ENCODE results near the gene ADGRL3.

The ADGRL3 gene

DNA sequence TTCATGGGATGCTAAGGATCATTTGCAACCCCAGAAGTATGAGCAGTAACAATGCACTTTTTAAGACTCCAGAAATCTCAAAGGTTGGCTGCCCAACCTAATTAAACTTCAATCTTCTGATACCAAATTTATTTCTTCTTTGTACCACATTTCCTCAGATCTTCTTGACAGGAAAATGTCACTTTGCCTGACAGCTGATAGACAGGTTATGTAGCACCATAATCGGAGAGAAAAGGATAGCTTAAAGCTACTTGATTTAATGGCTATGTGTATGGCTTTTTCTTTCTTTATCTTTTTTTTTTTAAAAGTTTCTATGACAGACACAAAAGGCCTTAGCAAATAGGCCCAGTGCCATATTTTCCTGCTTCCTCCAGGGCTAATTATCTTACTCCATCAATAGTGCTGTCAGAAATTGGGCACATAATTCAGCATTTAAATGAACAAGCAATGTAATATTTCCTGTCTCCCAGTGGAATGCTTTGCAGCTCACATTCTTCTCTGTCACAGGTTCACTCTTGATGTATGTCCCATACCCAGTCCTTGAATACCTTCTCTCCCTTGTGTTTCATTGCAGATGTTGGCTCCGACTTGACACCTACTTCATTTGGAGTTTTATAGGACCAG is 795.7 kb downstream of the ADGRL3 start:
- DNase-seq (ENCODE audit: low read depth in 2 of 2) = no peak

DNA sequence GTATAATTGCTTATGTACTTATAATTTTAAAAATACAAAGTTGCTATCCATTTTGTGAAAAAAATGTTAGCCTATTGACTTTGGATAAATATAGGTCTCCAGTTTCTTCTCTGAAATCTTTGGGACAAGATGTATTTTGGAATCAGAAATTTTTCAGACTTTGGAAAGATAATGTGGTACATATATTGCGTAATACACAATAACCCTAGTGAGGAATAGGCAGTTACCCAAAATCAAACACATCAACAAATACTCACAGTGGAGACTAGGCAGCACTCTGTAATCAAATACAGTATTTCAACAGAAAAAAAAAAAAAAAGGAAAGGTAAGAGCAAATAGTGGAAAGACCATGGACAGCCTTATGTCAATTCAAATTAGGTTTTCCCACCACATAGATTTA is 796.8 kb downstream of the ADGRL3 start:
- DNase-seq (ENCODE audit: low read depth in 2 of 2) = no peak

DNA sequence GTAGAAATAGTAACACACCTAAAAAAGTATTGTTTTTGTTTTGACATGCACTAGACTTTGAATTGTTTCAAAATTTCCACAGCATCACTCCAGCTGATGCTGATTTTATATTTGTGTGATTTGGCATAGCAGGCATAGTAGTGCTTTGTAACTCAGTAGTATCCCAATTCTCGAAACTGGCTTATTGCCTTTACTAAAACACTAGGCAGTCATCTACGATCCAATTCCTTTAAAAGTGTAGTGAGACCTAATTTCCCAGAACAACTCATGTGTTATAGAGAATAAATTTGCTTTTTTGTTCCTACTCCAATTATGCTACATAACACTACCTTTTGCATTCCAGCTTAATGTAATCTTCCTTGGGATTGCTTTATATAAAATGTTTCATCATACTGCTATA is 797.7 kb downstream of the ADGRL3 start:
- DNase-seq (ENCODE audit: low read depth in 2 of 2) = no peak

DNA sequence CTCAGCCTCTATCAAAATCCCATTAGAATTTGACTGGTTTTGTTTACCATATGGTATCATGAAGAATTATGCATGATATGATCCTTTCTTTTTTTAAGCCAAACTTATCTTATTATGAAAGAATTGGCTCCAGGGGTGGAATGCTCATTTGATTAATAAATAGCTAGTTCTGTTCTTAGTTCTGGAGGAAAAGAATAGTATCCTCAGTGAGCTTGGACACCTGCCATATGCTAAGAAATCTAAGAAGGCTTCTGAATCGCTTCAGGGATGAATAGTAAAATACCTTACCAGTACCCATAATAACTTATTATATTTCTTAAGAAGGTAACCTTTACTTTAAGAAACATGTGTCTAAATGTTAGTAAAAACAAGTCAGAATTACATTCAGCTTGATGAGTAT is 803.6 kb downstream of the ADGRL3 start:
- no peak for DNase-seq (ENCODE audit: low read depth in 2 of 2)

DNA sequence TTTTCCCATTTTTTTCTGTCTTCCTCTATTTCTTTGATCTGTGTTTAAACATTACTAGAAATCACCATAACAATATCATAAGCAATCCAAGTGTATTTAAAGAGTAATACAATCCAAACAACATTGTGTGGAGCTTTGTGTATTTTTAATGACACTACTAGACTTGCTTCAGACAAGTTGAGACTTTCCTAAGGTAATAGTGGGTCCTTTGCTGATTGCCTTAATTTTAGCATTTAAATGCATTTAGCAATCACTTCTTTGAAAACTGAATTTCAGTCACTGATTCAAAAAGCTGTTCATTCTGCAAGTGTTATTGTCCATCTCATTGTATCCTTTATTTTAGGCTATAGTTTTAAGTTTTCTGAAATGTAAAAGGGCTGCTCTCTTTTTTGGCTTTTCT is 804.8 kb downstream of the ADGRL3 start:
- DNase-seq (ENCODE audit: low read depth in 2 of 2) = no peak

DNA sequence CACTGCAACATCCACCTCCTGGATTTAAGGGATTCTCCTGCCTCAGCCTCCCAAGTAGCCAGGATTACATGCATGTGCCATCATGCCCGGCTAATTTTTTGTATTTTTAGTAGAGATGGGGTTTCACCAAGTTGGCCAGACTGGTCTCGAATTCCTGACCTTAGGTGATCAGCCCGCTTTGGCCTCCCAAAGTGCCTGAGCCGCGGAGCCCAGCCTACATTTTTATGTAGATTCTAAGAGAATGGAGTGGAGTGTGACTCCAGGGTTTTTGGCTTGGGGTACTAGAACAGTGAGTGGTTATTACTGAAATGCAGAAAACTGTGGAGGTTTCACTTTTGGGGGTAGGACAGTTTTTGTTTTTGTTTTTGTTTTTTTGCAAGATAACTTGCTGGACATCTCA is 806.0 kb downstream of the ADGRL3 start:
- no peak for DNase-seq (ENCODE audit: low read depth in 2 of 2)

DNA sequence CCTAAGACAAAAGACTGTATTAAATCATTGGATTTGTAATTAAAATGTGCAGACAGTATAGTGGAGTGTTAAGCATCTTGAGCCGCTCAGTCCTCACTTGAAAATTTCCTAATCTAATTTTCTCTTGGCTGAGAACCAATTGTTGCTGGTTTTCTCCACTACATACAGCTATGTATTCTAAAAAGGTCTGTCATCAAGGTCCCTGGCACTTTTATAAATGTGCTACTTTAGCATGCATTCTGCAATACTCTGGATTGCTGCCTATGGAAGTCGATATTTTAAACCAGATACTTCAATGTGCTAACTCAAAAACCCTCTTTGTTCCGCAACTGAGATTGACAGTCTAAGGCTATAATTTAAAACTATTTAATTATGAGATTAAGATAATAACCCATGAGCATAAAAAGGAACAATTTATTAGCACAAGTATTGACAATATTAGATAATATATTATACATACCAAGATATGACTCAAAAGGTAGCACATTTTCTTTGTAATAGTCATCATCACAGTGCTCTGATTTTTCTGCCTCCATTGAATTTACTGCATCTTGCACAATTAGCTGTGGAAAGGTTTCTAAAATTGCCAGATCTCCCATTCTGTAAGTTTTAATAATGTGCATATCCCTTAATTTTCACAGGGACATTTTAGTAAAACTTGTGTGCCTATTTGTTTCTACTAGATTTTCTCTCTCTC is 815.1 kb downstream of the ADGRL3 start:
- DNase-seq (ENCODE audit: low read depth in 2 of 2) = no peak

DNA sequence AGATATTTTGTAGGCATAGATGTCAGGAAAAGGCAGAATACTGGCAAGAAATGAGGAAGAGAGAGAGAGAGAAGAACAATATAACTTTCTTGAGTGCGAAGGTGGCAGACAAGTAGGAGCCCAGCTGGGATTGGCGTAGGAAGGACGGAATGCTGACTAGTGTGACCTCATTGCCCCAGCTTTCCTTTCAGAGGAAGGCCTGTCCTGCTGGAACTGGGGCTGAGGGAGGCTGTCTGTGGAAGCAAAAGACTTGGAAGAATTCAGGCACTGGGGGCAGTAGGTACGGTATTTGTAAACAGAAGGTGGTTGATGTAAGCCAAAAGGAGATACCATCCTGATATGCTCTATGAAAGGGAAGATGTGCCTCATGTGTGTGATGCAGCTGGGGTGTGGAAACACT is 818.4 kb downstream of the ADGRL3 start:
- no peak for DNase-seq (ENCODE audit: low read depth in 2 of 2)

DNA sequence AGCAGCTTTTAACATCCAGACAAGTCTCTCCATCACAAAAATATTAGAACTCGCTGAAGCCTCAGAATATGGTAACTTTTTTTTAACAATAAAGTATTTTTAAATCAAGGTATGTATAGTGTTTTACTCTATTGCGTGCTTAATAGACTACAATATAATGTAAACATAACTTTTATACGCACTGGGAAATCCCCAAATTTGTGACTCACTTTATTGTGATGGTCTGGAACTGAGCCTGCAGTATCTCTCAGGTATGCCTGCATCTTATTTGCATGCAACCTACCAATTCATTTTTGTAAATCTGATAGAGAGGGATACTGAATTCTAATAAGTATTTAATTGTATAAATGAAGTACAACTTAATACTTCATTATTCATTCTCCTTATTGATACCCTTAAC is 823.5 kb downstream of the ADGRL3 start:
- no peak for DNase-seq (ENCODE audit: low read depth in 2 of 2)

DNA sequence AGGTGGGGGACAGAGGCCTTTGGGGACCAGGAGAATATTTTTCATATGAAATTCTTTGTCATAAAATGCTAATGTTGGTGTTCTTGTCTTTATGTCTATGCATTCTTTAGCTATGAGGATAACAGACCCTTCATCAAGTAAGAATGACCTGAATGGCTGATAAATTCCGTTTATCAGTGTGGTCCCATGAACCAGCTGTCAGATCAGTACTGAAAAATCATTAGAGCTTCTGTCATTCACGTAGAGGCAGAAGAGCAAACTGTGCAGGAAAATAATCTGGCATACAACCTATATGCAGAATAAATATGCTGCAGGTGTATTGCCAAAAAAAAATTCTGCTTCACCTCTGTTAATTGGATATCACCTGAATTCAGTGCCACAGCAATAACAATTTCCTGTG is 828.6 kb downstream of the ADGRL3 start:
- DNase-seq (ENCODE audit: low read depth in 2 of 2) = no peak

DNA sequence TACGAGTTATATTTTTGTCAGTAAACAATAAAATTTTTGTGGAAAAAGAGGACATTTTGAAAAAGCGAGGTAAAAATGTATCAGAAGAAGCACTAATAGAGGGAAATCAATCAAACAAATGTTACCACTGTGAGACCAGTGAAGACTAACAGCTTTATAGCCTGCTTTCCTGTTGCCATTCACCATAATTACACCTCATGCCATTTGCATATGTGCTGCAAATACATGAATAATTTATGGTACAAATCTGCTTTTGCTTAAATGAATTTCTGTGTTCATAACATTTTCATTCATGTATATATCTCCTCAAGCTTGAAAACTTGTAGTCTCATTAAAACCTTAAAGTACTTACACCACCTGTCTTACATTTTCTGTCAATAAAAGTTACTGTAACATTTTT is 830.8 kb downstream of the ADGRL3 start:
- no peak for DNase-seq (ENCODE audit: low read depth in 2 of 2)

DNA sequence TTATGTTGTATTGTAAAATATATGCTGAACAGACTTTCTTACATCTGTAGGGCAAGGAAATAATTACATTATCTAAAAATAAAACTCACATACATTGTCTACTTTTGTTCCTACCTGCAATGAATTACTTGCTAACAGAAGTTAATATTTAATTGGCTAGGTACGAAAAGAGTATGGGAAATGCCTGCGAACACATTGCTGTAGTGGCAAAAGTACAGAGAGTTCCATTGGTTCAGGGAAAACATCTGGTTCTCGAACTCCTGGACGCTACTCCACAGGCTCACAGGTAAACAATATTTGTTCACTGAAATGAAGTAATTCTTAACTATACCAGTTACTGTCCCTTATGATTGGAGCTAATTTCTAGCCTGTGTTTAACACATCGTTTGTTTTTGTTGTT is 837.4 kb downstream of the ADGRL3 start:
- no peak for DNase-seq (ENCODE audit: low read depth in 2 of 2)

DNA sequence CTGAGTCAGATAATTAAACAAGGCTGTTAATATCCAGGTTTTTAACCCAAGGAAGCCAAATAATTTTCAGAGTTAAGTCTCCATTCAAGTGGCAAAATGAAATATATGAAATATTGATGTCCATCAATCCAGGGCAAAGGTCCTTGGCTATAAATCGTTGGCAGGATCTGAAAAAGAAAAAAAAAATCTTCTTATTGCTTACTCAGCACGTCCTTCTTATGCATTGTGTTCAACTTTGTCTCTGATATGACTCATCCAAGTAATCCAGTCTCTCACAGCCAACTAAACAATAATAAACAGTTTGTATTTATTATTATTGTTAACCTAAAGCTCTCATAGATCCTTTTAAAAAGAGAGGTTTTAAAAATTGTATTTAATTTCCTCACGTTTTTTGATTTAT is 851.2 kb downstream of the ADGRL3 start:
- DNase-seq (ENCODE audit: low read depth in 2 of 2) = no peak

DNA sequence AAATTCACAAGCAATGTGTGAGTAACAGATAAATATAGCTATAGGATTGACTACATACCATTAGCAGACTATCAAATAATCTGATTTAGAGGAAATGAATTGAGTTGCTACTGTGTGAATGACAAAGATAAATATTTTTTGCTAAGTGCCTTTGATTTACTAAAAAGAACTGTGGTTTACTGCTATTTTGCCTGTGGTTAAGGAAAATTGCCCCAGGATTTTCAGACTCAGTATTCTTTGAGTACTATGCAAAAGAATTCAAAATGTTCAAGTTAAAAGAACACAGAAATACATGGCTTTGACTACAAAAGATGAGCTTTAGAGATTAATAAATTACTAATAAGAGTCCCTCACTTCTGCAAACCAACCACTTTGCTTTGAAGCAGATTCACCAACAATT is 853.8 kb downstream of the ADGRL3 start:
- no peak for DNase-seq (ENCODE audit: low read depth in 2 of 2)

DNA sequence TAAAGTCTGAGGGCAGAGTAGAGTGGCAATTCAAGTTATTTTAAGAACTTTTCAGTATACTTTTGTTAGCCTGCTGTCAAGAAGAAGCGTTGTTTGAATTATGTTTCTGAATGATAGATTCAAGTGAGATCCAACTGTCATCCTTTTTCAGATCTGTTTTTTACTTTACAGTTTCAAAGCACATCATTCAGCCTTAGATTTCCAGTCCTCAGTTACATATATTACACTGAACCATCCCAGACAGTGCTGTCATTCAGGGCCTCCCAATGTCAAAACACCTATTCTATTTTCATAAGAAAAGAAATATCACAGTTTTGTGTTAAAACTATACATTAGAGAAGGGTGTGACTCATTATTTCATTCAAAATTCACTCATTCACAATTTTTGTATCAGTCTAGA is 856.9 kb downstream of the ADGRL3 start:
- no peak for DNase-seq (ENCODE audit: low read depth in 2 of 2)

DNA sequence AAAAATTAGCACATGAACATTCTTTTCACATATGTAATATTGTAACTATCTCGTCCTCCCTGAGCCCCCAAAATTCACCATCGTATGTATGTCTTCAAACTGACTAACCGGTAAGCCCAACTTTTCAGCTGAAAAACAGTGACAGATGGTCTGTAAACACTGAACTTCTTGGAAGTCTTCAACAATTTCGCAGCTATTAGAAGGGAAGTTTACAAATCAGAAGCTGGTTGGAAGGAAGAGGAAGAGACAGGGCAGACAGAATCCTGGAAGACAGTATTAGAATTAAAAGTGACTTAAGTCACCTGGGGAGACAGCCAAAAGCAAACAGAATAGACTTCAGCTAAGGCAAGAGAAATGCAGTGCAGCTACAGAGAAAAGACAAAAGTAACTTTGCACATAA is 858.4 kb downstream of the ADGRL3 start:
- DNase-seq (ENCODE audit: low read depth in 2 of 2) = no peak

DNA sequence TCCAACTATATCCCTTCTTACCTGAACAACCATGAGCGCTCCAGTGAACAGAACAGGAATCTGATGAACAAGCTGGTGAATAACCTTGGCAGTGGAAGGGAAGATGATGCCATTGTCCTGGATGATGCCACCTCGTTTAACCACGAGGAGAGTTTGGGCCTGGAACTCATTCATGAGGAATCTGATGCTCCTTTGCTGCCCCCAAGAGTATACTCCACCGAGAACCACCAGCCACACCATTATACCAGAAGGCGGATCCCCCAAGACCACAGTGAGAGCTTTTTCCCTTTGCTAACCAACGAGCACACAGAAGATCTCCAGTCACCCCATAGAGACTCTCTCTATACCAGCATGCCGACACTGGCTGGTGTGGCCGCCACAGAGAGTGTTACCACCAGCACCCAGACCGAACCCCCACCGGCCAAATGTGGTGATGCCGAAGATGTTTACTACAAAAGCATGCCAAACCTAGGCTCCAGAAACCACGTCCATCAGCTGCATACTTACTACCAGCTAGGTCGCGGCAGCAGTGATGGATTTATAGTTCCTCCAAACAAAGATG is 870.2 kb downstream of the ADGRL3 start:
- no peak for DNase-seq (ENCODE audit: low read depth in 2 of 2)

DNA sequence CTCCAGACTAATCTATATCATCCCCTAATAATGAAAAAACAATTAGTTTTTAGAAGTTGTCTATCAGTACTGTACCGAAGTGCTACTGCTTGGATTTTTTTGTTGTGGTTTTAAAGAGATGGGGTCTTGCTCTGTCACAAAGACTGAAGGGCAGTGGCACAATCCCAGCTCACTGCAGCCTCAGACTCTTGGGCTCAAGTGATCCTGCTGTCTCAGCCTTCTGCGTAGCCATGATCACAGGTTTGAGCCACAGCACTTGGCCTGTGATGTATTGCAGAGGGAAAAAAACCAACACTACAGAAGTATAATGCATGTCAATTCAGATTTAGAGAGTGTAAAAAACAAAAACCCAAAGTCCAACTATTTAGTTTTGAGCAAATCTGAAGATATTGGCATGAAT is 875.0 kb downstream of the ADGRL3 start:
- no peak for DNase-seq (ENCODE audit: low read depth in 2 of 2)

DNA sequence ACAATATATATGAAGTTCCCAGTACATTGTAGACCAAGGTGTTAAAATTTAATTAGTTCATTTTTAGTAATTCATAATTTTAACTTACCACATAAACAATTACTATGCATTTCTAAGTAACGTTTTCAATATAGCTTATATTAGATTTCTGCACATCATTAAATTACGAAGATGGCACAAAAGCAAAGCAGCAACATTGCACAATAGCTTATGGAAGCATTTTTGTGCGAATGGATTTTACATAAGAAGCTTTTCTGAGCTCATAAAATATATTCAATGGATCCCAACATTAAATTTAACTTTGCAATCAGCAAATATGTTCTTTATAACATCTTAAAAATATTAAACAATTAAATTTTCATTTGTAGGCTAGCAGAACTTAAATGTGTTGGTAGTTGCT is 875.4 kb downstream of the ADGRL3 start:
- no peak for DNase-seq (ENCODE audit: low read depth in 2 of 2)

DNA sequence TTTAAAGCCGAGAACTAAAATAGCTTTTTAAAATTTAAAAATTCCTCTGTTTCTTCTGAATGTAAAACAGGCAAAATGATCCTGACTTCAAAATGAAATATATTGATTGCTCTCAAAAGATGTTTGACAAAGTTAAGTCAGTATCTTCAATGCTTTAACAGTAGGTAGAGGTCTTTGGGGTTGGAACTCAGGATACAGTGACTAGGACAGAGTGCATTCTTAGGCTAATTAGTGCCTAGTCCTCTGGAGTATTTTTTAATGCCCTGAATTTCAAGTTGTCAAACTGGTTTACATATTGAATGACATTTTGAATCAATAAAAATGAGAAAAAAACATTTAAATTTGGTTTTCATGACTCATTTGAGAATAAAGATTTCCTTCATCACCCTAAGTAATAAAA is 877.3 kb downstream of the ADGRL3 start:
- no peak for DNase-seq (ENCODE audit: low read depth in 2 of 2)

DNA sequence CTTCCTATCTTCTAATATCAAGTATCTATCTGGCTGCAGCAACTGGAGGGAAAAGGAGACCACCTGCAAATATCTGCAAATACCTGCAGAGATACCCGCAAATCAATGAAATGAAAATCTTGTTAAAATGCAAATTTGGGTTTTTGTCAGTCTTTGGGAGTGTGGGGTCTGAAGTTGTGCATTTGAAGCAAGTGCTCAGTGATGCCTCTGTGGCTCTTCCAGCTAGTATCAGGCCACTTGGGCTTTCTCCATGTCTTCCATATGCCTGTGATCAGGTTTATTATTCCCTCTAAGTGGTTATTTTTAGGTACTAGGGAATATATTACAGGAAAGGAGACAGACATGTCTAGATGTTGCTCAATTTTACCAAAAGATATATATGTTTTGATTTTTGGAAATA is 880.3 kb downstream of the ADGRL3 start:
- DNase-seq (ENCODE audit: low read depth in 2 of 2) = no peak

DNA sequence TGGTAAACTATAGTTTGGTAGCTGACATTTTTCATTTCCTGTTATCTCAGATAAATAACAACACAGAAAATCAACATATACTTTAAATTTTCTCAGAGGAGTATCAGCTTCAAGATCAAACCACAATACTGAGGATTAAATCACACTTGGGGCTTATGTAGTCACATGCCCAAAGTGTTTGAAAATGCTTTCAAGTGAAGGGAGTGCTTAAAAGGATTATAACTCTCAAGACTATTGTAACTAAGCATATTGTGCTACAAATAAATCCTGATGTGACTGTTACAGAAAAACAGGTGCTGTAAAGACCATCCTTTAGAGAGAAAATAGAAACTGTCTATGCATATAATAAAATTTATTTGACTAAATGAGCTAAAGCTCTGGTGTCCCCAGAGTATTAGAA is 887.6 kb downstream of the ADGRL3 start:
- DNase-seq (ENCODE audit: low read depth in 2 of 2) = no peak

DNA sequence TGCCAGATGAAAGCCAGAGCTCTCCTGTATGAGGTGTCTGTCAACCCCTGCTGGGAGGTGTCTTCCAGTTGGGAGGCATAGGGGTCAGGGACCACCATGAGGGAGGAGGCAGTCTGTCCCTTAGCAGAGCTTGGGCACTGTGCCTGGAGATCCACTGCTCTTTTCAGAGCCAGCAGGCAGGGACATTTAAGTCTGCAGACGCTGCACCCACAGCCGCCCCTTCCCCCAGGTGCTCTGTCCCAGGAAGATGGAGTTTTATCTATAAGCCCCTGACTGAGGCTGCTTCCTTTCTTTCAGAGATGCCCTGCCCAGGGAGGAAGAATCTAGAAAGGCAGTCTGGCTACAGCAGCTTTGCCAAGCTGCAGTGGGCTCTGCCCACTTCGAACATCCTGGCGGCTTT is 893.6 kb downstream of the ADGRL3 start:
- no peak for DNase-seq (ENCODE audit: low read depth in 2 of 2)

DNA sequence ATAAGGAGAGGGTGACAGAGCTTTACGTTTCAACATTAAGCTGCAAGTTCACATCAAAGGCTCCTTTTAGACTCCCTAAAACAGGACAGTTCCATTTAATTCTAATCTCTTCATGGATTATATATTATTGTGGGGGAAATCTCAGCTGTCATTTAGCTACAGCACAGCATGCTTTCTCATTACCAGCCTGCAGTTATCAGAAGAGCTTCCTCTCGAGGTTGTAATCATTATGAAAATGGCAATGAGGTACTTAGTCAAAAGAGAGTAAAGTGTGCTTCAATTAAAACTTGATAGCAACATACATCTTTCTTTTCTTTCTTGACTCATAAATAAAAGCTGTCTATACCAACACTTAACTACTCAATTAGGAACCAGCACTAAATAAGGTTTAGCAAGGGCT is 896.8 kb downstream of the ADGRL3 start:
- no peak for DNase-seq (ENCODE audit: low read depth in 2 of 2)
